Activated naive CD4-positive, alpha-beta T cell treated with anti-CD3 and anti-CD28 coated beads, Interleukin-2, amount 50 U/mL, for 24 hours (primary cell): Measurements from ENCODE around the gene TAF1D.

ENCODE experiments used
- H3K27ac Mint-ChIP-seq: one replicate; pipeline ENCODE4 v1.8.0; 2021; ENCODE audit warnings: mild to moderate bottlenecking, mixed read lengths
- H3K27me3 Mint-ChIP-seq: one replicate; pipeline ENCODE4 v1.8.0; 2021; ENCODE audit warnings: mixed read lengths
- H3K36me3 Mint-ChIP-seq: one replicate; pipeline ENCODE4 v1.8.0; 2021; ENCODE audit warnings: mixed read lengths
- H3K4me1 Mint-ChIP-seq: one replicate; pipeline ENCODE4 v1.8.0; 2021; ENCODE audit warnings: mixed read lengths
- H3K4me3 Mint-ChIP-seq: one replicate; pipeline ENCODE4 v1.8.0; 2021; ENCODE audit warnings: mild to moderate bottlenecking, mixed read lengths
- H3K9me3 Mint-ChIP-seq: one replicate; pipeline ENCODE4 v1.8.0; 2021; ENCODE audit warnings: mixed read lengths

Gene TAF1D

GRCh38 chr11:93736129-93736528 lies 5.2 kb downstream of the TAF1D start:
- Mint-ChIP-seq H3K9me3 (no peaks in the 10 kb centered on the region), H3K4me1 (peaks cover 71% of the 10 kb centered on the region)

GRCh38 chr11:93735627-93736026 lies 5.7 kb downstream of the TAF1D start:
- peaks cover 55% of the 10 kb centered on the region for H3K36me3 Mint-ChIP-seq
- H3K27ac Mint-ChIP-seq = peak overlapping the region; percentile 27
- peak overlapping the region; percentile 99 for H3K4me3 Mint-ChIP-seq
- no peaks in the 10 kb centered on the region for H3K27me3 Mint-ChIP-seq
- H3K9me3 Mint-ChIP-seq = no peaks in the 10 kb centered on the region
- H3K4me1 Mint-ChIP-seq = peaks cover 71% of the 10 kb centered on the region

More at GRCh38 chr11:93736129-93736528, 5.2 kb downstream of the TAF1D start:
- Mint-ChIP-seq H3K27ac (peak overlapping the region; percentile 27), H3K4me3 (peak overlapping the region; percentile 99), H3K27me3 (no peaks in the 10 kb centered on the region), H3K36me3 (peaks cover 59% of the 10 kb centered on the region)

- no peaks in the 10 kb centered on the region for H3K27me3 Mint-ChIP-seq
- no peaks in the 10 kb centered on the region for H3K9me3 Mint-ChIP-seq
- peak overlapping the region; percentile 70 for H3K4me3 Mint-ChIP-seq
- H3K36me3 Mint-ChIP-seq = peaks cover 51% of the 10 kb centered on the region
- peak overlapping the region; percentile 65 for H3K27ac Mint-ChIP-seq
- H3K4me1 Mint-ChIP-seq = peaks cover 69% of the 10 kb centered on the region
Measured at GRCh38 chr11:93734427-93735222, 6.7 kb downstream of the TAF1D start.

- H3K27me3 Mint-ChIP-seq = no peaks in the 10 kb centered on the region
- no peaks in the 10 kb centered on the region for H3K9me3 Mint-ChIP-seq
- H3K4me3 Mint-ChIP-seq = peak overlapping the region; percentile 54
- peak overlapping the region; percentile 80 for H3K27ac Mint-ChIP-seq
- H3K36me3 Mint-ChIP-seq = peaks cover 43% of the 10 kb centered on the region
- peaks cover 58% of the 10 kb centered on the region for H3K4me1 Mint-ChIP-seq
Measured at GRCh38 chr11:93733474-93733873, 7.8 kb downstream of the TAF1D start.

GRCh38 chr11:93732237-93732892 lies 8.9 kb downstream of the TAF1D start:
- peak overlapping the region; percentile 72 for H3K27ac Mint-ChIP-seq
- H3K9me3 Mint-ChIP-seq = no peaks in the 10 kb centered on the region
- peaks cover 35% of the 10 kb centered on the region for H3K36me3 Mint-ChIP-seq
- peaks cover 47% of the 10 kb centered on the region for H3K4me1 Mint-ChIP-seq
- H3K27me3 Mint-ChIP-seq = no peaks in the 10 kb centered on the region
- H3K4me3 Mint-ChIP-seq = peak overlapping the region; percentile 4

GRCh38 chr11:93730108-93731107 lies 10.9 kb downstream of the TAF1D start:
- peak overlapping the region; percentile 60 for H3K27ac Mint-ChIP-seq
- peaks cover 29% of the 10 kb centered on the region for H3K36me3 Mint-ChIP-seq
- no peaks in the 10 kb centered on the region for H3K27me3 Mint-ChIP-seq
- H3K4me1 Mint-ChIP-seq = peaks cover 31% of the 10 kb centered on the region
- H3K9me3 Mint-ChIP-seq = no peaks in the 10 kb centered on the region
- no peak overlapping the region for H3K4me3 Mint-ChIP-seq

- H3K4me1 Mint-ChIP-seq = peaks cover 19% of the 10 kb centered on the region
- H3K4me3 Mint-ChIP-seq = no peak overlapping the region
- no peaks in the 10 kb centered on the region for H3K27me3 Mint-ChIP-seq
- no peaks in the 10 kb centered on the region for H3K9me3 Mint-ChIP-seq
- peak overlapping the region; percentile 69 for H3K27ac Mint-ChIP-seq
- peaks cover 24% of the 10 kb centered on the region for H3K36me3 Mint-ChIP-seq
Measured at GRCh38 chr11:93729129-93729616, 12.1 kb downstream of the TAF1D start.

GRCh38 chr11:93728792-93729128 lies 12.5 kb downstream of the TAF1D start:
- H3K27me3 Mint-ChIP-seq = no peaks in the 10 kb centered on the region
- peaks cover 24% of the 10 kb centered on the region for H3K36me3 Mint-ChIP-seq
- peak overlapping the region; percentile 69 for H3K27ac Mint-ChIP-seq
- H3K9me3 Mint-ChIP-seq = no peaks in the 10 kb centered on the region
- peaks cover 15% of the 10 kb centered on the region for H3K4me1 Mint-ChIP-seq
- H3K4me3 Mint-ChIP-seq = no peak overlapping the region

GRCh38 chr11:93727985-93728791 lies 13.1 kb downstream of the TAF1D start:
- H3K36me3 Mint-ChIP-seq = peaks cover 23% of the 10 kb centered on the region
- no peaks in the 10 kb centered on the region for H3K9me3 Mint-ChIP-seq
- H3K27ac Mint-ChIP-seq = peak overlapping the region; percentile 37
- no peak overlapping the region for H3K4me3 Mint-ChIP-seq
- peaks cover 10% of the 10 kb centered on the region for H3K4me1 Mint-ChIP-seq
- H3K27me3 Mint-ChIP-seq = no peaks in the 10 kb centered on the region

GRCh38 chr11:93724089-93724488 lies 17.2 kb downstream of the TAF1D start:
- Mint-ChIP-seq H3K36me3 (peaks cover 19% of the 10 kb centered on the region), H3K27ac (no peak overlapping the region), H3K4me3 (no peak overlapping the region), H3K9me3 (no peaks in the 10 kb centered on the region), H3K4me1 (peaks cover 4% of the 10 kb centered on the region), H3K27me3 (no peaks in the 10 kb centered on the region)

- Mint-ChIP-seq H3K9me3 (no peaks in the 10 kb centered on the region), H3K27ac (no peak overlapping the region), H3K36me3 (peaks cover 22% of the 10 kb centered on the region), H3K4me3 (no peak overlapping the region), H3K4me1 (peaks cover 23% of the 10 kb centered on the region), H3K27me3 (no peaks in the 10 kb centered on the region)
Measured at GRCh38 chr11:93720522-93720921, 20.8 kb downstream of the TAF1D start.

GRCh38 chr11:93719310-93719709 lies 22.0 kb downstream of the TAF1D start:
- no peak overlapping the region for H3K27ac Mint-ChIP-seq
- H3K4me1 Mint-ChIP-seq = peaks cover 23% of the 10 kb centered on the region
- H3K36me3 Mint-ChIP-seq = peaks cover 27% of the 10 kb centered on the region
- H3K4me3 Mint-ChIP-seq = no peak overlapping the region
- H3K27me3 Mint-ChIP-seq = no peaks in the 10 kb centered on the region
- no peaks in the 10 kb centered on the region for H3K9me3 Mint-ChIP-seq

GRCh38 chr11:93718057-93718563 lies 23.2 kb downstream of the TAF1D start:
- H3K4me1 Mint-ChIP-seq = peaks cover 23% of the 10 kb centered on the region
- H3K36me3 Mint-ChIP-seq = peaks cover 35% of the 10 kb centered on the region
- peak overlapping the region; percentile 33 for H3K27ac Mint-ChIP-seq
- H3K27me3 Mint-ChIP-seq = no peaks in the 10 kb centered on the region
- H3K4me3 Mint-ChIP-seq = peak overlapping the region; percentile 3
- H3K9me3 Mint-ChIP-seq = no peaks in the 10 kb centered on the region

- peaks cover 42% of the 10 kb centered on the region for H3K36me3 Mint-ChIP-seq
- no peaks in the 10 kb centered on the region for H3K27me3 Mint-ChIP-seq
- peaks cover 29% of the 10 kb centered on the region for H3K4me1 Mint-ChIP-seq
- no peaks in the 10 kb centered on the region for H3K9me3 Mint-ChIP-seq
- no peak overlapping the region for H3K4me3 Mint-ChIP-seq
- peak overlapping the region; percentile 85 for H3K27ac Mint-ChIP-seq
Measured at GRCh38 chr11:93717501-93717900, 23.8 kb downstream of the TAF1D start.
